ENCODE results near the gene SLC27A4. TPM values are rescaled to one million over a fixed set of nuclear protein-coding genes. Genes with fewer than 3 reads are reported as not detected.
A peak's percentile ranks its signal among the peaks of the same experiment; 100 is the strongest.

SLC27A4 gene
- total and polyA plus RNA-seq, 2 of the 13 experiments (the other 11 are each of a cell fraction or from before 2014, with no cell fraction given), result 10.6 to 18.8 TPM

DNA sequence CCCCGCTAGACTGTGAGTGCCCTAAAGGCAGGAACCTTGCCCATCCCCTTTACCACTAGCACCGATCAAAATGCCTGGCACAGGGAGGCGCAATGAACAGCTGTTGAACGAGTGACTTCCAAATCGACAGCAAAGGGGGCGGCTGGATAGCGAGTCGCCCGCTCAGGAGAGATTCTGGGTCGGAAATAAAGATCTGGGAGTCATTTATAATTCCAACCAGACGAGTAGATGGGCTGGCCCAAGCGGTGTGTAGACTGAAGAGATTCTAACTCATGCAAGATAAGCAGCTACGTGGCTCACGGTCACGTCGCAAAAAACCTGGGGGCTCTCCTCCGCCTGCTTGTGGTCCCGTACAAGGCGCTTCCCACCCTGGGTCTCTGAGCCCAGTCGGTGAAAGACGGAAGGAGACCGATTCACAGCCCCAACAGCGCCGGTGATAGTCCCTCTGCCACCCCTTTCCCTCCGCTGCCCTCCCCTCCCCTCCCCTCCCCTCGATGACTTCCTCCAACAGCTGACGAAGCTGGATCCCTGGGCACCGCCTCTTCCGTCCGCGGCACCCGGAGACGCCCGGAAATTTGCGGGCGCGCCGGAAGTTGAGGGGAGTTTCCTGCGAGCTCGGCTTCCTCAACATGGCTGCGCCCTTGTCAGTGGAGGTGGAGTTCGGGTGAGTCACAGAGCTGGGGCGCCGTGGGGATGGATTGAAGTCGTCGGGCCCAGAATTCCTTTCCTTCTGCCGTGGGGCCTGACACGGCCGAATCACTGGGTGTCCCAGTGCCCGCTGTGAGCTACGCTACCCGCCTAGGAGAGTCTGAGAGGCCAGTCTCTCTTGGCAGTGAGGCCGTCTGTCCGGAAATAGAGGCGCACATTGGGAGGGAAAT is 30.7 kb downstream of the SLC27A4 start, which contains the start of gene URM1 (continued):
- TF ChIP-seq, protein P1, sequence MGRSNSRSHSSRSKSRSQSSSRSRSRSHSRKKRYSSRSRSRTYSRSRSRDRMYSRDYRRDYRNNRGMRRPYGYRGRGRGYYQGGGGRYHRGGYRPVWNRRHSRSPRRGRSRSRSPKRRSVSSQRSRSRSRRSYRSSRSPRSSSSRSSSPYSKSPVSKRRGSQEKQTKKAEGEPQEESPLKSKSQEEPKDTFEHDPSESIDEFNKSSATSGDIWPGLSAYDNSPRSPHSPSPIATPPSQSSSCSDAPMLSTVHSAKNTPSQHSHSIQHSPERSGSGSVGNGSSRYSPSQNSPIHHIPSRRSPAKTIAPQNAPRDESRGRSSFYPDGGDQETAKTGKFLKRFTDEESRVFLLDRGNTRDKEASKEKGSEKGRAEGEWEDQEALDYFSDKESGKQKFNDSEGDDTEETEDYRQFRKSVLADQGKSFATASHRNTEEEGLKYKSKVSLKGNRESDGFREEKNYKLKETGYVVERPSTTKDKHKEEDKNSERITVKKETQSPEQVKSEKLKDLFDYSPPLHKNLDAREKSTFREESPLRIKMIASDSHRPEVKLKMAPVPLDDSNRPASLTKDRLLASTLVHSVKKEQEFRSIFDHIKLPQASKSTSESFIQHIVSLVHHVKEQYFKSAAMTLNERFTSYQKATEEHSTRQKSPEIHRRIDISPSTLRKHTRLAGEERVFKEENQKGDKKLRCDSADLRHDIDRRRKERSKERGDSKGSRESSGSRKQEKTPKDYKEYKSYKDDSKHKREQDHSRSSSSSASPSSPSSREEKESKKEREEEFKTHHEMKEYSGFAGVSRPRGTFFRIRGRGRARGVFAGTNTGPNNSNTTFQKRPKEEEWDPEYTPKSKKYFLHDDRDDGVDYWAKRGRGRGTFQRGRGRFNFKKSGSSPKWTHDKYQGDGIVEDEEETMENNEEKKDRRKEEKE (IDR thresholded peaks at IDR 0.05), result no peak
- TF ChIP-seq RFX3 (CRISPR knock-in tag; IDR thresholded peaks at IDR 0.05) (no peak), ZNF816 (CRISPR knock-in tag; IDR thresholded peaks at IDR 0.05; ENCODE audit: borderline replicate concordance) (no peak), MTA3 (CRISPR knock-in tag; IDR thresholded peaks at IDR 0.05) (no peak), ZNF468 (CRISPR knock-in tag; IDR thresholded peaks at IDR 0.05) (no peak), GATAD1 (CRISPR knock-in tag; IDR thresholded peaks at IDR 0.05) (peak; percentile 97), NFYB (CRISPR knock-in tag; IDR thresholded peaks at IDR 0.05) (peak; percentile 56; the same call in 1 of the 2 replicates), GLI4 (CRISPR knock-in tag; IDR thresholded peaks at IDR 0.05; ENCODE audit: borderline replicate concordance) (no peak), MED1 (CRISPR knock-in tag; IDR thresholded peaks at IDR 0.05) (no peak), ZNF383 (CRISPR knock-in tag; IDR thresholded peaks at IDR 0.05; ENCODE audit: borderline replicate concordance) (no peak), ZNF335 (CRISPR knock-in tag; IDR thresholded peaks at IDR 0.05) (no peak), ZNF432 (CRISPR knock-in tag; IDR thresholded peaks at IDR 0.05; ENCODE audit: borderline replicate concordance) (no peak)
- TF ChIP-seq, protein P2, sequence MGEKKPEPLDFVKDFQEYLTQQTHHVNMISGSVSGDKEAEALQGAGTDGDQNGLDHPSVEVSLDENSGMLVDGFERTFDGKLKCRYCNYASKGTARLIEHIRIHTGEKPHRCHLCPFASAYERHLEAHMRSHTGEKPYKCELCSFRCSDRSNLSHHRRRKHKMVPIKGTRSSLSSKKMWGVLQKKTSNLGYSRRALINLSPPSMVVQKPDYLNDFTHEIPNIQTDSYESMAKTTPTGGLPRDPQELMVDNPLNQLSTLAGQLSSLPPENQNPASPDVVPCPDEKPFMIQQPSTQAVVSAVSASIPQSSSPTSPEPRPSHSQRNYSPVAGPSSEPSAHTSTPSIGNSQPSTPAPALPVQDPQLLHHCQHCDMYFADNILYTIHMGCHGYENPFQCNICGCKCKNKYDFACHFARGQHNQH (CRISPR knock-in tag; IDR thresholded peaks at IDR 0.05), result peak; percentile 70
- TF ChIP-seq, protein P3, sequence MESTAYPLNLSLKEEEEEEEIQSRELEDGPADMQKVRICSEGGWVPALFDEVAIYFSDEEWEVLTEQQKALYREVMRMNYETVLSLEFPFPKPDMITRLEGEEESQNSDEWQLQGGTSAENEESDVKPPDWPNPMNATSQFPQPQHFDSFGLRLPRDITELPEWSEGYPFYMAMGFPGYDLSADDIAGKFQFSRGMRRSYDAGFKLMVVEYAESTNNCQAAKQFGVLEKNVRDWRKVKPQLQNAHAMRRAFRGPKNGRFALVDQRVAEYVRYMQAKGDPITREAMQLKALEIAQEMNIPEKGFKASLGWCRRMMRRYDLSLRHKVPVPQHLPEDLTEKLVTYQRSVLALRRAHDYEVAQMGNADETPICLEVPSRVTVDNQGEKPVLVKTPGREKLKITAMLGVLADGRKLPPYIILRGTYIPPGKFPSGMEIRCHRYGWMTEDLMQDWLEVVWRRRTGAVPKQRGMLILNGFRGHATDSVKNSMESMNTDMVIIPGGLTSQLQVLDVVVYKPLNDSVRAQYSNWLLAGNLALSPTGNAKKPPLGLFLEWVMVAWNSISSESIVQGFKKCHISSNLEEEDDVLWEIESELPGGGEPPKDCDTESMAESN (CRISPR knock-in tag; conservative IDR thresholded peaks at IDR 0.05), result no peak
- TF ChIP-seq, protein P4, sequence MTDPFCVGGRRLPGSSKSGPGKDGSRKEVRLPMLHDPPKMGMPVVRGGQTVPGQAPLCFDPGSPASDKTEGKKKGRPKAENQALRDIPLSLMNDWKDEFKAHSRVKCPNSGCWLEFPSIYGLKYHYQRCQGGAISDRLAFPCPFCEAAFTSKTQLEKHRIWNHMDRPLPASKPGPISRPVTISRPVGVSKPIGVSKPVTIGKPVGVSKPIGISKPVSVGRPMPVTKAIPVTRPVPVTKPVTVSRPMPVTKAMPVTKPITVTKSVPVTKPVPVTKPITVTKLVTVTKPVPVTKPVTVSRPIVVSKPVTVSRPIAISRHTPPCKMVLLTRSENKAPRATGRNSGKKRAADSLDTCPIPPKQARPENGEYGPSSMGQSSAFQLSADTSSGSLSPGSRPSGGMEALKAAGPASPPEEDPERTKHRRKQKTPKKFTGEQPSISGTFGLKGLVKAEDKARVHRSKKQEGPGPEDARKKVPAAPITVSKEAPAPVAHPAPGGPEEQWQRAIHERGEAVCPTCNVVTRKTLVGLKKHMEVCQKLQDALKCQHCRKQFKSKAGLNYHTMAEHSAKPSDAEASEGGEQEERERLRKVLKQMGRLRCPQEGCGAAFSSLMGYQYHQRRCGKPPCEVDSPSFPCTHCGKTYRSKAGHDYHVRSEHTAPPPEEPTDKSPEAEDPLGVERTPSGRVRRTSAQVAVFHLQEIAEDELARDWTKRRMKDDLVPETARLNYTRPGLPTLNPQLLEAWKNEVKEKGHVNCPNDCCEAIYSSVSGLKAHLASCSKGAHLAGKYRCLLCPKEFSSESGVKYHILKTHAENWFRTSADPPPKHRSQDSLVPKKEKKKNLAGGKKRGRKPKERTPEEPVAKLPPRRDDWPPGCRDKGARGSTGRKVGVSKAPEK (CRISPR knock-in tag; IDR thresholded peaks at IDR 0.05; ENCODE audit: borderline replicate concordance), result no peak
- TF ChIP-seq, protein P5, sequence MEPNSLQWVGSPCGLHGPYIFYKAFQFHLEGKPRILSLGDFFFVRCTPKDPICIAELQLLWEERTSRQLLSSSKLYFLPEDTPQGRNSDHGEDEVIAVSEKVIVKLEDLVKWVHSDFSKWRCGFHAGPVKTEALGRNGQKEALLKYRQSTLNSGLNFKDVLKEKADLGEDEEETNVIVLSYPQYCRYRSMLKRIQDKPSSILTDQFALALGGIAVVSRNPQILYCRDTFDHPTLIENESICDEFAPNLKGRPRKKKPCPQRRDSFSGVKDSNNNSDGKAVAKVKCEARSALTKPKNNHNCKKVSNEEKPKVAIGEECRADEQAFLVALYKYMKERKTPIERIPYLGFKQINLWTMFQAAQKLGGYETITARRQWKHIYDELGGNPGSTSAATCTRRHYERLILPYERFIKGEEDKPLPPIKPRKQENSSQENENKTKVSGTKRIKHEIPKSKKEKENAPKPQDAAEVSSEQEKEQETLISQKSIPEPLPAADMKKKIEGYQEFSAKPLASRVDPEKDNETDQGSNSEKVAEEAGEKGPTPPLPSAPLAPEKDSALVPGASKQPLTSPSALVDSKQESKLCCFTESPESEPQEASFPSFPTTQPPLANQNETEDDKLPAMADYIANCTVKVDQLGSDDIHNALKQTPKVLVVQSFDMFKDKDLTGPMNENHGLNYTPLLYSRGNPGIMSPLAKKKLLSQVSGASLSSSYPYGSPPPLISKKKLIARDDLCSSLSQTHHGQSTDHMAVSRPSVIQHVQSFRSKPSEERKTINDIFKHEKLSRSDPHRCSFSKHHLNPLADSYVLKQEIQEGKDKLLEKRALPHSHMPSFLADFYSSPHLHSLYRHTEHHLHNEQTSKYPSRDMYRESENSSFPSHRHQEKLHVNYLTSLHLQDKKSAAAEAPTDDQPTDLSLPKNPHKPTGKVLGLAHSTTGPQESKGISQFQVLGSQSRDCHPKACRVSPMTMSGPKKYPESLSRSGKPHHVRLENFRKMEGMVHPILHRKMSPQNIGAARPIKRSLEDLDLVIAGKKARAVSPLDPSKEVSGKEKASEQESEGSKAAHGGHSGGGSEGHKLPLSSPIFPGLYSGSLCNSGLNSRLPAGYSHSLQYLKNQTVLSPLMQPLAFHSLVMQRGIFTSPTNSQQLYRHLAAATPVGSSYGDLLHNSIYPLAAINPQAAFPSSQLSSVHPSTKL (CRISPR knock-in tag; IDR thresholded peaks at IDR 0.05), result peak; percentile 33; the same call in 1 of the 2 replicates
